Measurements from ENCODE around the gene SPATA20.

Gene SPATA20

GRCh38 chr17:50562242-50563091 is 15.5 kb downstream of the SPATA20 start:
- no peak overlapping the region for H3K4me3 ChIP-seq (ENCODE audit: low read depth, low read length)
- TF ChIP-seq CTCF (IDR thresholded peaks at IDR 0.05; ENCODE audit: control insufficient read depth, extremely low read depth, insufficient read depth): no peak
- DNase-seq (ENCODE audit: low read depth): no peak

- H3K4me3 ChIP-seq (ENCODE audit: low read depth, low read length): no peak overlapping the region
- no peak for TF ChIP-seq CTCF (IDR thresholded peaks at IDR 0.05; ENCODE audit: control insufficient read depth, extremely low read depth, insufficient read depth)
- no peak for DNase-seq (ENCODE audit: low read depth)
Observed at GRCh38 chr17:50563092-50563511, 16.1 kb downstream of the SPATA20 start.

- no peak overlapping the region for H3K4me3 ChIP-seq (ENCODE audit: low read depth, low read length)
- no peak for DNase-seq (ENCODE audit: low read depth)
- no peak for TF ChIP-seq CTCF (IDR thresholded peaks at IDR 0.05; ENCODE audit: control insufficient read depth, extremely low read depth, insufficient read depth)
Observed at GRCh38 chr17:50564916-50565315, 17.9 kb downstream of the SPATA20 start.

GRCh38 chr17:50565402-50566350 is 18.7 kb downstream of the SPATA20 start:
- no peak for DNase-seq (ENCODE audit: low read depth)
- no peak overlapping the region for H3K4me3 ChIP-seq (ENCODE audit: low read depth, low read length)
- no peak for TF ChIP-seq CTCF (IDR thresholded peaks at IDR 0.05; ENCODE audit: control insufficient read depth, extremely low read depth, insufficient read depth)

- no peak for DNase-seq (ENCODE audit: low read depth)
- no peak overlapping the region for H3K4me3 ChIP-seq (ENCODE audit: low read depth, low read length)
- TF ChIP-seq CTCF (IDR thresholded peaks at IDR 0.05; ENCODE audit: control insufficient read depth, extremely low read depth, insufficient read depth): no peak
Observed at GRCh38 chr17:50566886-50567285, 19.9 kb downstream of the SPATA20 start.

GRCh38 chr17:50568659-50569058 is 21.7 kb downstream of the SPATA20 start:
- H3K4me3 ChIP-seq (ENCODE audit: low read depth, low read length): no peak overlapping the region
- TF ChIP-seq CTCF (IDR thresholded peaks at IDR 0.05; ENCODE audit: control insufficient read depth, extremely low read depth, insufficient read depth): no peak
- no peak for DNase-seq (ENCODE audit: low read depth)

Measured in LNCaP clone FGC (cell line).